Neural cell (in vitro differentiated cells): ENCODE results near the gene EPO.
A peak's percentile ranks its signal among the peaks of the same experiment; 100 is the strongest.

Experiments
- CTCF ChIP-seq: fragments of 450-650 bp; IDR thresholded peaks from 2 replicates; pipeline ENCODE4 v1.5.1; 2014; ENCODE audit warnings: antibody characterized with exemption, mild to moderate bottlenecking, moderate library complexity; ENCODE audit not compliant: poor library complexity, severe bottlenecking
- EP300 ChIP-seq: fragments of 450-650 bp; conservative IDR thresholded peaks from 2 replicates; pipeline ENCODE4 v1.6.1; 2014; ENCODE audit warnings: antibody characterized with exemption, mild to moderate bottlenecking, moderate library complexity; ENCODE audit not compliant: poor library complexity, severe bottlenecking
- EZH2 ChIP-seq: fragments of 200-600, 300-800 bp; shearing (Covaris generic), sonication (generic); IDR thresholded peaks from 2 replicates; pipeline ENCODE4 v1.6.1; 2014; ENCODE audit warnings: antibody characterized with exemption, low read length, borderline replicate concordance, mild to moderate bottlenecking; ENCODE audit not compliant: insufficient read depth, poor library complexity, severe bottlenecking
- MXI1 ChIP-seq: fragments of 450-650 bp; conservative IDR thresholded peaks from 2 replicates; pipeline ENCODE4 v1.6.1; 2014; ENCODE audit warnings: antibody characterized with exemption, mild to moderate bottlenecking; ENCODE audit not compliant: poor library complexity, severe bottlenecking
- POLR2AphosphoS5 ChIP-seq: IDR thresholded peaks from 2 replicates; pipeline ENCODE4 v1.6.1; 2012
- RAD21 ChIP-seq: fragments of 450-650 bp; conservative IDR thresholded peaks from 2 replicates; pipeline ENCODE4 v1.6.1; 2014; ENCODE audit warnings: antibody characterized with exemption, mild to moderate bottlenecking, moderate library complexity

DNA sequence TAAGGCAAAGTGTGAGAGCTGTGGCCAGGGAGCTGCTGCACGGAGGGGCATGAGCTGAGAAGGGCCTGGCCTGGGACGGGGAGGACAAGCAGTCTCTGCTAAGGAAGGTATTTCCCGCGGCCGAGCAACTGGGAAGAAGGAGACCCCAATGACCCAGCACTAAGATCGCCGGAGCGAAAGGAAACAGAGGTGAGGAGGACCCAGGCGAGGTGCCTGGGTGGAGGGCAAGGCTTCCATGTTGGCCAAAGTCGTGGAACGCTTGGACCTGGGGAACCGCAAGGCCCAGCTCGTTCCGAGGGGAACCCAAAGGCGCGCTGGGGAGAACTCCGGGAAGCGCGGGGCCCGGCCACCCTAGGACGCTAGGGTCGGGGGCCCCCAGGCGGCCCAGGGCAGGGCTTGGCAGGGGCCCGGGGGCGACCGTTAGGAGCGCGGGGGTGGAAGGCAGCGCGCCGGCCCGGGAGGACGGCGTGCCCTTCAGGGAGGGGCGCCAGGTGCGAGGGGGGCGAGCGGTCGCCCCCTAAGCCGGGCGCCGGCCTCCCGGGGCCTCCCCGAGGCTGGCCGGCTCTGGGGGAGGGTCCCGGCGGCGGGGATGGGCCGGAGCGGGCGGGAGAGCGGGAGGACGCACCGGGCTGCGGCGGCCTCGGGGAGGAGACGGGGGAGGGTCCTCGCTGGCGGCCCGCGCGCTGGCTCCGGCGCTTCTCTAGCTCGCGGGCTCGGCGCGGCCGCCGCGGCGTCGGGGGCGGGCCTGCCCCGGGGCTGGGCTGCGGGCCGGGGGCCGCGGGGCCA lies 26.8 kb upstream of the EPO start:
- peak; percentile 28 for TF ChIP-seq MXI1
- TF ChIP-seq EZH2, result no peak
- TF ChIP-seq CTCF, result no peak
- TF ChIP-seq EP300, result no peak
- TF ChIP-seq RAD21, result no peak
- TF ChIP-seq POLR2AphosphoS5, result no peak
